Upper lobe of left lung (tissue), 6 donors: ENCODE results near the gene SLC35B2. TPM values are rescaled to one million over a fixed set of nuclear protein-coding genes. Genes with fewer than 3 reads are reported as not detected.

Source experiments
- ATAC-seq, 2 donors: fragments of 200-7000 bp; cut with Tn5 transposase; one replicate each; pipeline ENCODE4 v1.9.1; 2022; ENCODE audit warnings: mild to moderate bottlenecking in 2 of 2, moderate library complexity in 2 of 2; ENCODE audit not compliant: low FRiP score in 2 of 2
- DNase-seq, 2 donors: peaks; one replicate each; pipeline ENCODE4 v3.0.0-alpha.2; 2019 to 2020
- H3K27ac ChIP-seq, 4 donors: fragments of 200-600 bp; sonication (generic); one replicate each; pipeline ENCODE4 v1.5.1; 2016 to 2019
- H3K27me3 ChIP-seq, 4 donors: fragments of 200-600 bp; sonication (generic); one replicate each; pipeline ENCODE4 v1.5.1; 2017 to 2019
- H3K36me3 ChIP-seq, 4 donors: fragments of 200-600 bp; sonication (generic); one replicate each; pipeline ENCODE4 v1.5.1; 2016 to 2019
- H3K4me1 ChIP-seq, 4 donors: fragments of 200-600 bp; sonication (generic); one replicate each; pipeline ENCODE4 v1.5.1; 2018 to 2019
- H3K4me3 ChIP-seq, 4 donors: fragments of 200-600 bp; sonication (generic); one replicate each; pipeline ENCODE4 v1.5.1; 2017 to 2019; ENCODE audit warnings: mild to moderate bottlenecking in 2 of 4, moderate library complexity in 1 of 4
- H3K9me3 ChIP-seq, 4 donors: fragments of 200-600 bp; sonication (generic); one replicate each; pipeline ENCODE4 v1.5.1; 2018 to 2019
- EP300 ChIP-seq, 4 donors: sonication (generic); formaldehyde crosslinking; IDR thresholded peaks; one replicate each; pipeline ENCODE4 v1.5.1; 2017; ENCODE audit warnings: antibody characterized with exemption in 4 of 4, control low read depth in 2 of 4
- POLR2A ChIP-seq, 4 donors: fragments of 450-650 bp; IDR thresholded peaks; one replicate each; pipeline ENCODE4 v1.5.1; 2016 to 2017; ENCODE audit warnings: antibody characterized with exemption in 4 of 4, mild to moderate bottlenecking in 2 of 4
- POLR2AphosphoS5 ChIP-seq, 2 donors: sonication (generic); formaldehyde crosslinking; IDR thresholded peaks; one replicate each; pipeline ENCODE4 v1.5.1; 2017; ENCODE audit warnings: antibody characterized with exemption in 2 of 2
- WGBS, 2 donors: methylation state at CpG; one replicate each; pipeline ENCODE4 v1.1.5; 2017 to 2018; 5-methylcytosine and 5-hydroxymethylcytosine counted together
- total RNA-seq, 6 donors: library from RNA; depleted of rRNA in 4 of 6; stranded (reverse); fragments of >200 nt in 4 of 6; gene quantifications; one replicate each; pipeline versions ENCODE4 v1.1.0 to v1.2.1, GENCODE V29; 2016 to 2021
- TF ChIP-seq, protein P1 (sequence below), 6 experiments: fragments of 450-650 bp in 4 of 6; fragments of 200-600 bp in 2 of 6; sonication (generic) in 2 of 6; IDR thresholded peaks; one replicate each; pipeline ENCODE4 v1.5.1; 2016 to 2019; ENCODE audit warnings: antibody characterized with exemption in 6 of 6
- donor health status: DM: no; HTN: no; CAD: no; lungs with moderate emphysema.
- donor health status: DM: no; HTN: yes; CAD: no; lungs with severe emphysema.

Gene SLC35B2
- total RNA-seq, 6 donors from 2014 or later = 14.6 to 44.8 (median 29.8) TPM

DNA sequence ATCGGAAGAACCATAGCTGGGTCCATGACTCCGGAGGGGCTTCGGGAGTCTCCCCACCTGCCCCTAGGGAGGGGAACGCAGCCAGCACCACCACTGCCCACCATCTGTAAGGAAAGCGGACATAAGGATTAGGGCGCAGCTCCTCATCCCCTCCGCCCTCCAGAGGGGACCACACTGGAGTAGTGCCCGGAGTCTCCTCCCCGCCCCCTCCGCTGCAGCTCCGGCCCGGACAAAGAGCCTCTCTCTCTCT is 628 bp downstream of the SLC35B2 start:
- ATAC-seq = peak in 1 of 2 donors; percentile 76
- Histone ChIP-seq H3K36me3 (peaks cover 28 to 67% (median 50%) of the 10 kb centered on the region in 4 donors), H3K27ac (peak overlapping the region; percentile 85 to 97 (median 89)), H3K4me1 (peaks cover 10 to 22% (median 17%) of the 10 kb centered on the region in 4 donors), H3K4me3 (peak overlapping the region; percentile 45 to 98 (median 92)), H3K27me3 (no peaks in the 10 kb centered on the region), H3K9me3 (no peaks in the 10 kb centered on the region)
- TF ChIP-seq POLR2A (IDR thresholded peaks at IDR 0.05) (no peak), POLR2AphosphoS5 (IDR thresholded peaks at IDR 0.05) (no peak), EP300 (IDR thresholded peaks at IDR 0.05) (no peak)
- no peak for DNase-seq
- WGBS, 2 donors = 0 to 1% methylated on average over 3 to 8 of the region's 12 CpGs

DNA sequence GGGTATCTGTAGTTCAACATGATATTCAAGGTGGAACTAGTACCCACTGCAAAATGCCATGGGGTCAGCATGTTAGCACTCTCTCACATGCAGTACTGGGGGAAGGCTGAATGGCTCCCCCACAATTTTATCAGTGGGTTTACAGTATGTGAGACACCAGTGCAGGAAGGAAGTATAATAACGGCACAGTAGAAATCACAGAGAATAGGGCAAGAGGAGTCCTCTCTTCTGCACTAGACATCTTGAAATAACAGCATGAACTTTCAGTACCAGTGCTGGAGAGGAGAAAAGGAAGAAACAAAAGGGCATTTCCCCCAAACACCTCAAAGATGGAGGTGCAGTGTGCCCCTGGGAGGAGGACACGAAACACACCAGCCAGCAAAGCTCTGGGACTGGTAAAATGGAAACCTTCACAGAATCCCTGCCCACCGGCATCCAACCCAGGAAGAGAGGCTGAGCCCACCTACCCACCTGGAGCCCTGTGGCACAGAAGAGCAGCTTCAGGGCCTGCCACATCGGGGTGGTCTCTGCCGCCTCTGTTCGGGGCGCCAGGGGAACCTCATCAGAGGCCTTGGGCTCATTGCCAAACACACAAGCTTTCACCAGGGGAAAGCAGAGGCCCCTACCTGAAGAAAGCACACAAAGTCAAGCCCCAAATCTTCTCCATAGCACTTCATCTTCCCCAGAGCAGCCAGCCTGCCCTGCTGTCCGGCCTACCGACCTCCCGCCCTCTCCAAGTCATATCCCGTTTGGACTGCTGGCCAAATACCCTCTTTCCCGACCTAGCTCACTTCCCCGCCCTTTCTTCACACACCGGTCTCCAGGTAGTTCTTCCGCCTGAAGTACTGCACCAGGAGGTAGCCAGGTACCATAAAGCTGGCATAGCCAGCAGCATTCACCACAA is 1.2 kb downstream of the SLC35B2 start:
- TF ChIP-seq POLR2AphosphoS5 (IDR thresholded peaks at IDR 0.05) (no peak), POLR2A (IDR thresholded peaks at IDR 0.05) (no peak), EP300 (IDR thresholded peaks at IDR 0.05) (no peak)
- TF ChIP-seq, protein P1, sequence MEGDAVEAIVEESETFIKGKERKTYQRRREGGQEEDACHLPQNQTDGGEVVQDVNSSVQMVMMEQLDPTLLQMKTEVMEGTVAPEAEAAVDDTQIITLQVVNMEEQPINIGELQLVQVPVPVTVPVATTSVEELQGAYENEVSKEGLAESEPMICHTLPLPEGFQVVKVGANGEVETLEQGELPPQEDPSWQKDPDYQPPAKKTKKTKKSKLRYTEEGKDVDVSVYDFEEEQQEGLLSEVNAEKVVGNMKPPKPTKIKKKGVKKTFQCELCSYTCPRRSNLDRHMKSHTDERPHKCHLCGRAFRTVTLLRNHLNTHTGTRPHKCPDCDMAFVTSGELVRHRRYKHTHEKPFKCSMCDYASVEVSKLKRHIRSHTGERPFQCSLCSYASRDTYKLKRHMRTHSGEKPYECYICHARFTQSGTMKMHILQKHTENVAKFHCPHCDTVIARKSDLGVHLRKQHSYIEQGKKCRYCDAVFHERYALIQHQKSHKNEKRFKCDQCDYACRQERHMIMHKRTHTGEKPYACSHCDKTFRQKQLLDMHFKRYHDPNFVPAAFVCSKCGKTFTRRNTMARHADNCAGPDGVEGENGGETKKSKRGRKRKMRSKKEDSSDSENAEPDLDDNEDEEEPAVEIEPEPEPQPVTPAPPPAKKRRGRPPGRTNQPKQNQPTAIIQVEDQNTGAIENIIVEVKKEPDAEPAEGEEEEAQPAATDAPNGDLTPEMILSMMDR (IDR thresholded peaks at IDR 0.05) = no peak
- Histone ChIP-seq H3K27me3 (no peaks in the 10 kb centered on the region), H3K36me3 (peaks cover 32 to 69% (median 52%) of the 10 kb centered on the region in 4 donors), H3K27ac (peak overlapping the region; percentile 85 to 97 (median 89)), H3K4me3 (peak overlapping the region; percentile 45 to 98 (median 92)), H3K4me1 (peaks cover 10 to 22% (median 17%) of the 10 kb centered on the region in 4 donors), H3K9me3 (no peaks in the 10 kb centered on the region)
- WGBS, 2 donors = 16 to 18% methylated on average over 11 to 15 of the region's 15 CpGs
- DNase-seq (peak in 1 of 2 donors; percentile 41), ATAC-seq (peak in 1 of 2 donors; percentile 0)

DNA sequence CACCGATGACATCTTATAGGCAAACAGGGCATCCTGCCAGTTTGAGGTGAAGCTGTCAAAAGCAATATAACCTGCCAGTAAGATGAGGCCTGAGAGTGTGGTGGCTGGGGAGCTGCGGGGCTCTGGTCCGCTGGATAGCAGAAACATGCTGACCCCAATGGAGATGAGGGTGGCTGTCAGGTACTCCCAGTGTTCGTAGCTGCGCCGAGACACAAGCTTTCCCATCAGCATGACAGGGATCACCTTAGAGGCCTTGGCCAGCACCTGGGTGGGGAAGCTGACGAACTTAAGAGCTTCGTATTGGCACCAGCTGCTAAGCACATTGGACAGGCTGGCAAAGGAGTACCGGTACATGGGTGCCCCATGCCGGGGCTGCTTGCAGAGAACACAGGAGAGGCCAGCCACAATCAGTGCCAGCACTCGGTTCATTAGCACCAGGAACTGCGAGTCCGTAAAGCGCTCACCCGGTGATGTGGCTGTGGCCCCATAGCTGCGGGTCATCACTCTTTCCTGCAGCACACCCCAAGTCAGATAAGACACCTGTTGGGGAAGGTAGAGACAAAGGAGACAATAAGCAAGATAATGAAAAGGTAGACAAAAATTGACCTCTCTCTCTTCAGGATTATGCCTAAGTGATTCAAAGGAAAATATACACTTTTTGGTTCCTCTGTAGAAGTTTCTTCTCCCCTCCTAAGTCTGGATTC is 2.1 kb downstream of the SLC35B2 start:
- ATAC-seq (no peak), DNase-seq (peak in 1 of 2 donors; percentile 24)
- peak in 1 of 4 donors; percentile 12 for TF ChIP-seq POLR2A (IDR thresholded peaks at IDR 0.05)
- TF ChIP-seq, protein P1 (IDR thresholded peaks at IDR 0.05) = no peak
- no peaks in the 10 kb centered on the region for H3K27me3 ChIP-seq
- peaks cover 40 to 75% (median 59%) of the 10 kb centered on the region in 4 donors for H3K36me3 ChIP-seq
- H3K4me1 ChIP-seq = peaks cover 12 to 22% (median 17%) of the 10 kb centered on the region in 4 donors
- H3K9me3 ChIP-seq = no peaks in the 10 kb centered on the region
- WGBS, 2 donors = 76 to 78% methylated on average over 10 to 14 of the region's 16 CpGs
- H3K4me3 ChIP-seq = peak overlapping the region in 1 of 4 donors; percentile 96
- peak overlapping the region in 1 of 4 donors; percentile 85 for H3K27ac ChIP-seq

DNA sequence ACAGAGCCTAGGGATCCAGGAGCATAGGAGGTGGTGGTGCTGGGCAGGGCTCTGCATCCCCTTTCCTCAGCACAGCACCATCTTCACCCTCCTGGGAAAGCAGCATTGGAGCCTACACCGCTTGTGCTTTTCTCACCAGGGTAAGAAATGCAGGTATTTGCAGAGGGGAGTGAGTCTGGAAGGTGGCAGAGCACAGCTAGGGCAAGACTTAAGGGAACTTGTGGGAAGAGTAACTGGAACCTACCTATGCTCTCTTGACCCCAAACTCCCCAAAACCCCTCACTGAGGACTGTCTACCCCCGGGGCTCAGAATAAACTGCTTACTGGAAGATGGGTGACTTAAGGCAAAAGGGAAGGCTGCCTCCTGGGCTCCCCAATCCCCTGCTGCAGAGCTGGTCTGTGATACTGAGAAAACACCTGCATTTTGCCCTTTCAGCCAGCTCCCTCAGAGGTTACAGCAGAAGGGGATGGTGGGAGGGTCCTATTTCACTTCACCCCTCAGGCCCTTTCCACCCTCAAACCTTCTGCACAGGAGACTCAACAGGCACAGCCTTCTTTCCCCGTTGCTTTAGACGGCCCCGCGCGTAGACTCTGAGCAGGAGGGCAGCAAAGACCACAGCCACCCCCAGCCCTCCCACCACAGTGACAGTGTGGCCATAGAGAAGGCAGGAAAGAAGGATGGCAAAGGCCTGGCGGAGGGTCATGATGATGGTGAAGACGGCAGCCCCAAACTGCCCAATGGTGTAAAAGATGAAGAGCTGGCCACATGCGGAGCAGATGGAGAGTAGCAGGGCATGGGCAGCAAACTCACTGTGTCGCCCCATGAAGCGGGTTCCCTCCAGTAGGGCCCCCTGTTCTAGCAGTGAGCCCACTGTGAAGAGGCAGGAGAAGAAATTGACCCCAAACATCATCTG is 2.9 kb downstream of the SLC35B2 start:
- no peaks in the 10 kb centered on the region for H3K9me3 ChIP-seq
- no peaks in the 10 kb centered on the region for H3K27me3 ChIP-seq
- H3K4me1 ChIP-seq = peaks cover 12 to 26% (median 18%) of the 10 kb centered on the region in 4 donors
- H3K27ac ChIP-seq = no peak overlapping the region
- peaks cover 48 to 75% (median 59%) of the 10 kb centered on the region in 4 donors for H3K36me3 ChIP-seq
- H3K4me3 ChIP-seq = no peak overlapping the region
- no peak for TF ChIP-seq POLR2AphosphoS5 (IDR thresholded peaks at IDR 0.05)
- TF ChIP-seq, protein P1 (IDR thresholded peaks at IDR 0.05) = no peak
- TF ChIP-seq EP300 (IDR thresholded peaks at IDR 0.05) = no peak
- TF ChIP-seq POLR2A (IDR thresholded peaks at IDR 0.05) = no peak
- WGBS, 2 donors = 78 to 81% methylated on average over 11 to 12 of the region's 12 CpGs
- ATAC-seq = no peak
- DNase-seq = no peak
